B cell (primary cell): ENCODE data around the gene ARHGEF35. TPM values are rescaled to one million over a fixed set of nuclear protein-coding genes. Genes with fewer than 3 reads are reported as not detected.
"Not testable (repeated sequence)": the region's sequence is repeated elsewhere in the genome, so short reads cannot be mapped to it uniquely, and the experiment has no call there.

ENCODE experiments used
- ATAC-seq: fragments of 200-7000 bp; cut with Tn5 transposase; one replicate; pipeline ENCODE4 v1.10.0; 2021; ENCODE audit warnings: low read depth, mild to moderate bottlenecking, moderate number of reproducible peaks, moderate library complexity
- CTCF ChIA-PET: fragments of 350-600 bp; sonication (Branson Sonifier 250); formaldehyde crosslinking; loops from one replicate; lab custom pipeline; 2021; ENCODE audit warnings: antibody characterized with exemption, inconsistent platforms; lab: Charles Lee
- POLR2A ChIA-PET: fragments of 350-600 bp; sonication (Branson Sonifier 250); formaldehyde crosslinking; loops from one replicate; lab custom pipeline; 2021; ENCODE audit warnings: antibody characterized with exemption; lab: Charles Lee
- DNase-seq: peaks from one replicate; pipeline ENCODE4 v3.0.0; 2013
- H2AFZ ChIP-seq: 2 replicates; pipeline ENCODE4 v1.6.1; 2012; ENCODE audit warnings: mild to moderate bottlenecking, low read depth, low read length; ENCODE audit not compliant: insufficient read depth, poor library complexity, severe bottlenecking
- H3K27ac ChIP-seq, 2 donors: 1 replicate in 1 of 2; 2 replicates in 1 of 2; pipeline ENCODE4 v1.5.1; 2012 to 2013; ENCODE audit warnings: low read length in 2 of 2, mild to moderate bottlenecking in 2 of 2, moderate library complexity in 1 of 2
- H3K27me3 ChIP-seq, 4 experiments: fragments of 200-600 bp in 1 of 4; sonication (generic) in 1 of 4; replicated peaks in 1 of 4; 1 replicate in 2 of 4; 2 replicates in 2 of 4; pipeline versions ENCODE4 v1.6.1 to v1.7.0; 2013 to 2016; ENCODE audit warnings: low read length in 3 of 4, mild to moderate bottlenecking in 2 of 4, mixed read lengths in 1 of 4, moderate library complexity in 1 of 4; ENCODE audit not compliant: insufficient read depth in 4 of 4, control insufficient read depth in 3 of 4; ENCODE audit errors: control extremely low read depth in 1 of 4
- H3K36me3 ChIP-seq, 2 experiments: replicated peaks in 1 of 2; 1 replicate in 1 of 2; 2 replicates in 1 of 2; pipeline versions ENCODE4 v1.6.1 to v1.7.1; 2013; ENCODE audit warnings: low read length in 1 of 2; ENCODE audit not compliant: insufficient read depth in 2 of 2, control insufficient read depth in 1 of 2; ENCODE audit errors: control extremely low read depth in 1 of 2, extremely low read depth in 1 of 2
- H3K4me1 ChIP-seq, 2 donors: fragments of 200-600 bp in 1 of 2; sonication (generic) in 1 of 2; 1 replicate in 1 of 2; 2 replicates in 1 of 2; pipeline versions ENCODE4 v1.5.1 to v1.6.1; 2013 to 2017; ENCODE audit warnings: low read length in 2 of 2; ENCODE audit not compliant: control insufficient read depth in 2 of 2, insufficient read depth in 2 of 2
- H3K4me2 ChIP-seq: replicated peaks from 2 replicates; pipeline ENCODE3; 2012; ENCODE audit warnings: mild to moderate bottlenecking, low read depth, low read length; ENCODE audit not compliant: poor library complexity, severe bottlenecking
- H3K4me3 ChIP-seq, 5 experiments: fragments of 200-600 bp in 1 of 5; sonication (generic) in 1 of 5; 1 replicate in 3 of 5; 2 replicates in 2 of 5; pipeline versions ENCODE4 v1.5.1 to v1.7.0; 2011 to 2016; ENCODE audit warnings: low read length in 4 of 5, mild to moderate bottlenecking in 4 of 5, low read depth in 2 of 5, control low read depth in 1 of 5, moderate library complexity in 1 of 5; ENCODE audit not compliant: insufficient read depth in 1 of 5; ENCODE audit errors: control extremely low read depth in 1 of 5, extremely low read depth in 1 of 5
- H3K79me2 ChIP-seq: fragments of 200-600 bp; sonication (generic); one replicate; pipeline ENCODE4 v1.6.0; 2016; ENCODE audit warnings: low read length; ENCODE audit not compliant: control insufficient read depth, insufficient read depth
- H3K9ac ChIP-seq: fragments of 200-600 bp; sonication (generic); 2 replicates; pipeline ENCODE4 v1.6.1; 2017; ENCODE audit warnings: mild to moderate bottlenecking, low read length, moderate library complexity
- H3K9me3 ChIP-seq, 3 donors: one replicate each; pipeline versions ENCODE4 v1.6.1 to v1.7.1; 2013; ENCODE audit warnings: low read length in 2 of 3; ENCODE audit not compliant: control insufficient read depth in 2 of 3, insufficient read depth in 1 of 3; ENCODE audit errors: control extremely low read depth in 1 of 3
- H4K20me1 ChIP-seq: 2 replicates; pipeline ENCODE4 v1.6.0; 2012; ENCODE audit warnings: mild to moderate bottlenecking, low read length; ENCODE audit not compliant: insufficient read depth, control insufficient read depth, poor library complexity, severe bottlenecking
- H3K27ac Mint-ChIP-seq: one replicate; pipeline ENCODE4 v1.8.0; 2021; ENCODE audit warnings: mixed read lengths
- H3K27me3 Mint-ChIP-seq: one replicate; pipeline ENCODE4 v1.8.0; 2021; ENCODE audit warnings: mixed read lengths
- H3K4me1 Mint-ChIP-seq: one replicate; pipeline ENCODE4 v1.8.0; 2021; ENCODE audit warnings: mixed read lengths
- H3K4me3 Mint-ChIP-seq: one replicate; pipeline ENCODE4 v1.8.0; 2021; ENCODE audit warnings: mixed read lengths
- H3K9me3 Mint-ChIP-seq: one replicate; pipeline ENCODE4 v1.8.0; 2022; ENCODE audit warnings: mixed read lengths; ENCODE audit not compliant: insufficient read depth
- CTCF ChIP-seq: fragments of 200-600 bp; IDR thresholded peaks from one replicate; pipeline ENCODE4 v1.8.0; 2022; ENCODE audit warnings: antibody characterized with exemption, mild to moderate bottlenecking
- EZH2 ChIP-seq: IDR thresholded peaks from 2 replicates; pipeline ENCODE4 v1.6.1; 2012; ENCODE audit warnings: borderline replicate concordance, low read depth, mild to moderate bottlenecking, moderate library complexity, low read length; ENCODE audit not compliant: insufficient read depth, poor library complexity, severe bottlenecking
- WGBS: methylation state at CpG from one replicate; pipeline ENCODE4 v1.1.5; 2013; ENCODE audit warnings: missing lambda C conversion rate; ENCODE audit not compliant: insufficient coverage; 5-methylcytosine and 5-hydroxymethylcytosine counted together
- intact Hi-C: fragments of 100-400 bp; cut with micrococcal nuclease; formaldehyde crosslinking; loops from one replicate; pipeline ENCODE4 v1.10.0; 2022
- polyA plus RNA-seq: library from polyadenylated mRNA; depleted of rRNA; stranded (reverse); fragments of >200 nt; gene quantifications from 2 replicates; pipeline ENCODE4 v1.2.3, GENCODE V29; 2012
- total RNA-seq, 2 donors: library from RNA; stranded (reverse); fragments of 120-200 nt in 1 of 2; gene quantifications; 1 replicate in 1 of 2; 2 replicates in 1 of 2; pipeline versions ENCODE4 v1.2.3 to v1.2.4, GENCODE V29; 2013 to 2022

The ARHGEF35 gene
- total and polyA plus RNA-seq, 2 donors (not counting 1 experiment from before 2014, with no cell fraction given) = 0.34 to 2.1 TPM

GRCh38 chr7:144178380-144179164 lies 17.1 kb downstream of the ARHGEF35 start:
- H3K9me3 ChIP-seq, H3K27ac ChIP-seq, H3K79me2 ChIP-seq, H4K20me1 ChIP-seq, H3K27me3 Mint-ChIP-seq, H3K4me1 ChIP-seq, H3K4me1 Mint-ChIP-seq, H3K36me3 ChIP-seq, intact Hi-C loops, H3K27ac Mint-ChIP-seq, H2AFZ ChIP-seq, H3K9ac ChIP-seq, H3K4me3 Mint-ChIP-seq, H3K27me3 ChIP-seq, H3K9me3 Mint-ChIP-seq, POLR2A ChIA-PET, H3K4me3 ChIP-seq: not testable (repeated sequence)
- WGBS = no CpG with 5 or more reads among the region's 10 CpGs
- CTCF ChIA-PET = interaction anchor here (0.8 to 1.9 kb wide), 5 partner anchors 10 to 216 kb away, joined by 3 to 14 read pairs (median 6); no protein-coding TSS in a partner anchor
- peak overlapping the region; percentile 2 for H3K4me2 ChIP-seq
- peak; percentile 92 for ATAC-seq
- DNase-seq = peak; percentile 48
- TF ChIP-seq CTCF = peak; percentile 60

GRCh38 chr7:144174613-144175012 lies 21.0 kb downstream of the ARHGEF35 start:
- Mint-ChIP-seq H3K27ac (no peak overlapping the region), H3K4me1 (peaks cover 3% of the 10 kb centered on the region), H3K27me3 (peaks cover 8% of the 10 kb centered on the region), H3K4me3 (no peak overlapping the region), H3K9me3 (peaks cover 8% of the 10 kb centered on the region)
- no peak overlapping the region for H2AFZ ChIP-seq
- TF ChIP-seq EZH2 (no peak), CTCF (no peak)
- H3K4me1 ChIP-seq = no peaks in the 10 kb centered on the region
- ATAC-seq (no peak), DNase-seq (no peak)
- CTCF ChIA-PET = no interaction called here
- intact Hi-C loops = no loop called here
- H3K9ac ChIP-seq = no peak overlapping the region
- H3K27me3 ChIP-seq = peaks cover 0 to 4% (median 0%) of the 10 kb centered on the region in 4 experiments
- H3K9me3 ChIP-seq = peaks cover 0 to 9% (median 0%) of the 10 kb centered on the region in 3 donors
- no peaks in the 10 kb centered on the region for H3K36me3 ChIP-seq
- H3K27ac ChIP-seq = no peak overlapping the region
- no peaks in the 10 kb centered on the region for H4K20me1 ChIP-seq
- no peaks in the 10 kb centered on the region for H3K79me2 ChIP-seq
- H3K4me2 ChIP-seq = no peak overlapping the region
- H3K4me3 ChIP-seq = no peak overlapping the region
- WGBS = 100% methylated on average over 2 of the region's 5 CpGs
- POLR2A ChIA-PET = no interaction called here

- H3K27me3 ChIP-seq, H3K9me3 ChIP-seq, ATAC-seq, H3K4me3 Mint-ChIP-seq, H3K79me2 ChIP-seq, H3K4me1 ChIP-seq, H3K27ac ChIP-seq, H3K4me3 ChIP-seq, H3K9me3 Mint-ChIP-seq, H3K27ac Mint-ChIP-seq, H4K20me1 ChIP-seq, H3K4me2 ChIP-seq, CTCF ChIA-PET, H3K9ac ChIP-seq, DNase-seq, POLR2A ChIA-PET, H3K4me1 Mint-ChIP-seq, H3K36me3 ChIP-seq, H2AFZ ChIP-seq, intact Hi-C loops: not testable (repeated sequence)
- H3K27me3 Mint-ChIP-seq = peaks cover 11% of the 10 kb centered on the region
- WGBS = 87% methylated on average over 2 of the region's 4 CpGs
Measured at GRCh38 chr7:144171594-144172350, 23.9 kb downstream of the ARHGEF35 start.
